Measurements from ENCODE around the gene GPR34.

Gene GPR34

DNA sequence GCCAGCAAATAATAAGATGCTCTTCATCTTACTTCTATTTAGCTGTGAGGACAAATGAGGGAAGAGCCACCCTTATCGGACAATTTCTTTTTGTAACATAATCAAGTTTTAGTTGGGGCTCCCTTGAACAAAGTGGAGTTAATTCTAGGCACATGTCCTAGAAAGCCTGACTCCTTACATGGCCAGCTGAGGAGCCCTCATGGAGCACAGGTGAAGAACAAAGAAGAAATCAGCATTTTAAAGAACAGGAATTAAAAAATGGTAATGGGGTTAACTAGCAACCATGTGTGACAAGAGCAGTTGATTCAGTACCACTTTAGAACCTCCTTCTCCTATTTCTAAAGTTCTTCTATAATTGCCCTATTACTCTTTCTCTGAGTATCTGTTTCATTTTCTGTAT, 51.1 kb downstream of the GPR34 start:
- FAIRE-seq, result no peak
